Measurements from ENCODE around the gene DISC1. TPM values are rescaled to one million over a fixed set of nuclear protein-coding genes. Genes with fewer than 3 reads are reported as not detected.

The DISC1 gene
- total RNA-seq, 2 experiments from 2014 or later, result 3.5 to 5.0 TPM

DNA sequence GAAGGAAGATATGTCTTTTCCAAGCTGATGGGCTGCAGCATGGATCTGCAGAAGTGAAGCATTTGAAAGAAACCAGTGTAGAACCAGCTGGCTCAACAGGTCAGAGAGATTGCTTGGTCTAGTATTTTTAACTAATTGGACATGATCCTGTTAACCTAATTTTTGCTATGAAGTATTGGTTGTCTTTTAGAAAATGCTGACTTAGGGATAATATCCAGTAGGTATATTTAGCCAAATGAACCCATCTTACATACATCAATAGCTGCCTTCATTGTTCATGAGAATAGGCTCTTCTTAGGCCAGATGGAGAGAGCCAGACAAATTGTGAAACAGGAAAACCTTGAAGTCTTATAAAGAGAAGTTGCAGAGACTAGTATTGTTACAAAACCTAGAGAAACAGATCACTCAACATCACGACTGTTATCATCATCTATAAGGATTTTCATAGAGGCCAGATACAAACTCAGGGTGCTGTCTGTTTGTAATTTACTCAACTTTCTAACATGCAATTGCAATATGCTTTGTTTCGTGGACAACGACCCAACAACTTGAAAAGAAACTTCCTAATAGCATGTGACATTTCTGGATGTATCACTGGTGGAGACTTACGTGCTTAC lies 148.2 kb downstream of the DISC1 start:
- H3K4me1 Mint-ChIP-seq (ENCODE audit: low read depth), result no peaks in the 10 kb centered on the region
- ChIA-PET CTCF (interaction anchor here (5.6 kb wide), 1 partner anchor 18 kb away, joined by 38 read pairs; no protein-coding TSS in a partner anchor), POLR2A (interaction anchor here (0.9 kb wide), 1 partner anchor 10 kb away, joined by 3 read pairs; no protein-coding TSS in a partner anchor)
- DNase-seq (no peak), ATAC-seq (no peak)
- TF ChIP-seq, protein P1, sequence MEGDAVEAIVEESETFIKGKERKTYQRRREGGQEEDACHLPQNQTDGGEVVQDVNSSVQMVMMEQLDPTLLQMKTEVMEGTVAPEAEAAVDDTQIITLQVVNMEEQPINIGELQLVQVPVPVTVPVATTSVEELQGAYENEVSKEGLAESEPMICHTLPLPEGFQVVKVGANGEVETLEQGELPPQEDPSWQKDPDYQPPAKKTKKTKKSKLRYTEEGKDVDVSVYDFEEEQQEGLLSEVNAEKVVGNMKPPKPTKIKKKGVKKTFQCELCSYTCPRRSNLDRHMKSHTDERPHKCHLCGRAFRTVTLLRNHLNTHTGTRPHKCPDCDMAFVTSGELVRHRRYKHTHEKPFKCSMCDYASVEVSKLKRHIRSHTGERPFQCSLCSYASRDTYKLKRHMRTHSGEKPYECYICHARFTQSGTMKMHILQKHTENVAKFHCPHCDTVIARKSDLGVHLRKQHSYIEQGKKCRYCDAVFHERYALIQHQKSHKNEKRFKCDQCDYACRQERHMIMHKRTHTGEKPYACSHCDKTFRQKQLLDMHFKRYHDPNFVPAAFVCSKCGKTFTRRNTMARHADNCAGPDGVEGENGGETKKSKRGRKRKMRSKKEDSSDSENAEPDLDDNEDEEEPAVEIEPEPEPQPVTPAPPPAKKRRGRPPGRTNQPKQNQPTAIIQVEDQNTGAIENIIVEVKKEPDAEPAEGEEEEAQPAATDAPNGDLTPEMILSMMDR (IDR thresholded peaks at IDR 0.05), result no peak
- H3K9me3 Mint-ChIP-seq, result no peaks in the 10 kb centered on the region
- H3K27ac Mint-ChIP-seq, result no peak overlapping the region
- H3K27me3 Mint-ChIP-seq, result no peaks in the 10 kb centered on the region
- H3K36me3 Mint-ChIP-seq (ENCODE audit: low read depth), result no peaks in the 10 kb centered on the region
- intact Hi-C loops (cut with micrococcal nuclease), result no loop called here
- H3K4me3 Mint-ChIP-seq, result no peak overlapping the region

DNA sequence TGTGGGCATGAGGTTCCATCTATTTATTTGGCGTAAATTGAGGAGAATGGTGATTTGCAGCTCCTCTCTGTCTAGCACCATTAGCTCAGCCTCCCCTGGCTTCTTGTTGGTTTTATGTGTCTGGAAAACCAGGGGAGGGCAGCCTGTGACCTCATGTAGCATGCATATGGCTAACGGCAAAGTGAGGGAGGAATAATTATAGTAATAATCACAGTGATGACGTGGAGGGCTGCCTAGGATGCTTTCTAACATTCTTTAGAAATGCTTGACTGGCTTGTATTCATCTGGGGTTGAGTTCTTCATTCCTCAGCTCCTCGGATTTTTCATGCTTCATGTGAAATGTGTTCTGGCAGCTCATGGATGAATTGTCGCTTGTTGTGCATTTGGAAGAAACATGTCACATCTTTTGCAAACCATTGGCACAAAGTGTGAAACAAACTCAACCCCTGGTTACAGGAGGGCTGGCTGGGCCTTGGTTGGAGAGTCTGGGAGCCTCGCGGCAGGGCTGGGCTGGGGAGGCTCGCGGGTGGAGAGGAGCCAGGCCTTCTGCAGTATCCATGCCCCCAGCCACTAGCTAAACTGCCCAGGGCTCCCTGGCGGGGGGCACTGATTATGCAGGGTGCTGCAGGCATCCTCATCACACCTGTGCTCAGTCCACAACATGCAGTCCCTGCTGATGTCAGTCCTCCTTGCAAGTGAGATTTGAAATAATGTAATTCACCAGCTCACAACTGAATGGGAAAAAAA lies 149.6 kb downstream of the DISC1 start:
- TF ChIP-seq, protein P1 (IDR thresholded peaks at IDR 0.05), result no peak
- CTCF ChIA-PET, result interaction anchor here (5.6 kb wide), 1 partner anchor 20 kb away, joined by 38 read pairs; no protein-coding TSS in a partner anchor
- ATAC-seq, result no peak
- Mint-ChIP-seq H3K27me3 (no peaks in the 10 kb centered on the region), H3K4me3 (no peak overlapping the region), H3K36me3 (ENCODE audit: low read depth) (no peaks in the 10 kb centered on the region), H3K4me1 (ENCODE audit: low read depth) (no peaks in the 10 kb centered on the region), H3K9me3 (no peaks in the 10 kb centered on the region), H3K27ac (no peak overlapping the region)
- intact Hi-C loops (cut with micrococcal nuclease), result no loop called here
- POLR2A ChIA-PET, result no interaction called here
- DNase-seq, result no peak

GRCh38 chr1:231776757-231777062 lies 150.1 kb downstream of the DISC1 start:
- ChIA-PET POLR2A (no interaction called here), CTCF (interaction anchor here (0.5 to 5.6 kb wide), 2 partner anchors 20 to 66 kb away, joined by 3 to 38 read pairs; no protein-coding TSS in a partner anchor)
- H3K9me3 Mint-ChIP-seq, result no peaks in the 10 kb centered on the region
- intact Hi-C loops (cut with micrococcal nuclease), result no loop called here
- ATAC-seq (no peak), DNase-seq (no peak)
- TF ChIP-seq, protein P1 (IDR thresholded peaks at IDR 0.05), result no peak
- H3K27me3 Mint-ChIP-seq, result no peaks in the 10 kb centered on the region
- no peaks in the 10 kb centered on the region for H3K4me1 Mint-ChIP-seq (ENCODE audit: low read depth)
- H3K36me3 Mint-ChIP-seq (ENCODE audit: low read depth), result no peaks in the 10 kb centered on the region
- H3K27ac Mint-ChIP-seq, result no peak overlapping the region
- no peak overlapping the region for H3K4me3 Mint-ChIP-seq

DNA sequence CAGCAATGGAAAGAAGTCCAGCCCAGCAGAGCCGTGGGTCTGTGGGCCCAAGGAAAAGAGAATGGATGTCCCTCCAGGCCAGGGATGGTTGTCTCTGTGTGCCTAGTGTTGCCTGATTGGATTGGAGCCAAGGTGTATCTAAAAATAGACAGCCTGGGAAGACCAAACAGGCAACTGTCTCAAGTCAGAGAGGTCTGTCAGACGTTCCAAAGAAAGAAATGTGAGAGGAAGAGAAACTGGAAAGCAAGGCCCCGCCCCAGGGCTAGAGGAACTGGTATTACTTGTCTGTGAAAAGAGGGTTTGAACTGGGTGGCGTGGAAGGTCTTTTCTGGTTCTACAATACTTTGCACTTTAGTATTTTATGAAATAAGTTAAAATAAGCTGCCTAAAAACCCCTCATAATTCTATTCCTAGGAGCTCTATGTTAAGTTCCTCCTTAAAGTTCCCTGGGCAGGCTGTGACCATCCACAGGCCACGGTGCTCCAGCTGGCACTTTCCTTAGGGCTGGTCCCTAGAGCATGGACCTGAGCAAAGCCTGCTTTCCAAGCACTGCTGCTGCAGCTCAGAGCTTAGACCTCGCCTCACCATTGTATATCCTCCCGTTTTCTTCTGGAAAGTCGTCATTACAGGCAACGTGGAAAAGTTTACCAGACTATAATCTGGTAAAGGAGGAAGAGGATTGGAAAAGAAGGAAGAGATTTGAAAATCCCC lies 151.6 kb downstream of the DISC1 start:
- CTCF ChIA-PET, result no interaction called here
- no peak for DNase-seq

More for the DNA sequence above, 151.6 kb downstream of the DISC1 start:
- Mint-ChIP-seq H3K27ac (no peak overlapping the region), H3K27me3 (no peaks in the 10 kb centered on the region), H3K36me3 (ENCODE audit: low read depth) (no peaks in the 10 kb centered on the region), H3K4me3 (no peak overlapping the region), H3K4me1 (ENCODE audit: low read depth) (no peaks in the 10 kb centered on the region), H3K9me3 (no peaks in the 10 kb centered on the region)
- POLR2A ChIA-PET, result no interaction called here
- TF ChIP-seq, protein P1 (IDR thresholded peaks at IDR 0.05), result no peak
- no peak for ATAC-seq
- intact Hi-C loops (cut with micrococcal nuclease), result no loop called here

Data from activated CD8-positive, alpha-beta T cell treated with anti-CD3 and anti-CD28 coated beads for 36 hours (primary cell).